Measurements from ENCODE around the gene GSE1.

DNA sequence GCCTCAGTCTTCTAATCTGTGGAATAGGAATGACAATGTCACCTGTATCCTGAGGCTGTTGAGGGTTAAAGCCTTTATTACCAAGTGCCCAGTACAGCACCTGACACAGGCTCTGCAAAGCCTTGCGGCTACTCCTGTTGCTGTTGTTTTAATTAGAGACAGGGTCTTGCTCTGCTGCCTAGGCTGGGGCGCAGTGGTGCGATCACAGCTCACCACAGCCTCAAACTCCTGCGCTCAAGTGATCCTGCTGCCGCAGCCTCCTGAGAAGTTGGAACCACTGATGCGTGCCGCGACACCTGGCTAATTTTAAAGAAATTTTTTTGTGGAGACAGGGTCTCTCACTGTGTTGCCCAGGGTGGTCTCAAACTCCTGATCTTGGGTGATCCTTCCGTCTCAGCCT is 5.4 kb downstream of the GSE1 start:
- TF ChIP-seq, protein P1, sequence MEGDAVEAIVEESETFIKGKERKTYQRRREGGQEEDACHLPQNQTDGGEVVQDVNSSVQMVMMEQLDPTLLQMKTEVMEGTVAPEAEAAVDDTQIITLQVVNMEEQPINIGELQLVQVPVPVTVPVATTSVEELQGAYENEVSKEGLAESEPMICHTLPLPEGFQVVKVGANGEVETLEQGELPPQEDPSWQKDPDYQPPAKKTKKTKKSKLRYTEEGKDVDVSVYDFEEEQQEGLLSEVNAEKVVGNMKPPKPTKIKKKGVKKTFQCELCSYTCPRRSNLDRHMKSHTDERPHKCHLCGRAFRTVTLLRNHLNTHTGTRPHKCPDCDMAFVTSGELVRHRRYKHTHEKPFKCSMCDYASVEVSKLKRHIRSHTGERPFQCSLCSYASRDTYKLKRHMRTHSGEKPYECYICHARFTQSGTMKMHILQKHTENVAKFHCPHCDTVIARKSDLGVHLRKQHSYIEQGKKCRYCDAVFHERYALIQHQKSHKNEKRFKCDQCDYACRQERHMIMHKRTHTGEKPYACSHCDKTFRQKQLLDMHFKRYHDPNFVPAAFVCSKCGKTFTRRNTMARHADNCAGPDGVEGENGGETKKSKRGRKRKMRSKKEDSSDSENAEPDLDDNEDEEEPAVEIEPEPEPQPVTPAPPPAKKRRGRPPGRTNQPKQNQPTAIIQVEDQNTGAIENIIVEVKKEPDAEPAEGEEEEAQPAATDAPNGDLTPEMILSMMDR (conservative IDR thresholded peaks at IDR 0.05), result no peak
- TF ChIP-seq ZFX (IDR thresholded peaks at IDR 0.05), result no peak

Data from C4-2B (cell line).